HepG2 (cell line): ENCODE data around the gene CRNKL1. TPM values are rescaled to one million over a fixed set of nuclear protein-coding genes. Genes with fewer than 3 reads are reported as not detected.

Source experiments
- ATAC-seq: fragments of 200-7000 bp; cut with Tn5 transposase; 3 replicates; pipeline ENCODE4 v1.9.1; 2020; ENCODE audit warnings: mild to moderate bottlenecking, moderate library complexity
- BruUV-seq: library from RNA; stranded (reverse); fragments of 400-500 nt; replicated peaks from 2 replicates; lab custom pipeline; 2021; lab: Mats Ljungman, UMichigan
- CTCF ChIA-PET: fragments of 300-600 bp; formaldehyde crosslinking; extraction: SDS; loops from one replicate; lab custom pipeline; 2021; ENCODE audit warnings: low total read pairs, inconsistent platforms, low intra/inter-chr PET ratio; lab: Yijun Ruan, JAX
- POLR2A ChIA-PET: fragments of 350-600 bp; sonication (Branson Sonifier 250); formaldehyde crosslinking; loops from one replicate; lab custom pipeline; 2020; ENCODE audit warnings: antibody characterized with exemption, inconsistent platforms; lab: Yijun Ruan, JAX
- DNase-seq: peaks from one replicate; pipeline ENCODE4 v3.0.0-alpha.2; 2015; ENCODE audit warnings: low spot score
- FAIRE-seq: peaks from 3 replicates; lab custom pipeline; 2011; peaks lifted over from hg19 to GRCh38; lab: Jason Lieb, UNC
- H2AFZ ChIP-seq: one replicate; pipeline ENCODE4 v1.6.1; 2011; ENCODE audit warnings: low read length, inconsistent platforms
- H3K27ac ChIP-seq: fragments of 300-600 bp; 3 replicates; pipeline ENCODE4 v1.8.0; 2011; ENCODE audit warnings: mixed run types, mild to moderate bottlenecking, mixed read lengths, low read length, inconsistent platforms; ENCODE audit not compliant: insufficient read depth; ENCODE audit errors: extremely low read length
- H3K27me3 ChIP-seq, 2 experiments: fragments of 200-600 bp in 1 of 2; 2 replicates in 1 of 2; 3 replicates in 1 of 2; pipeline versions ENCODE4 v1.6.0 to v1.8.0; 2011; ENCODE audit warnings: low read length in 2 of 2, mild to moderate bottlenecking in 2 of 2, moderate library complexity in 2 of 2, inconsistent platforms in 1 of 2; ENCODE audit not compliant: insufficient read depth in 2 of 2, control insufficient read depth in 1 of 2
- H3K36me3 ChIP-seq, 2 experiments: fragments of 200-600 bp in 1 of 2; replicated peaks in 1 of 2; 2 replicates in 1 of 2; 3 replicates in 1 of 2; pipeline versions ENCODE4 v1.5.1 to v1.8.0; 2011; ENCODE audit warnings: low read length in 2 of 2, inconsistent platforms in 1 of 2; ENCODE audit not compliant: insufficient read depth in 2 of 2, control insufficient read depth in 1 of 2
- H3K4me1 ChIP-seq: 2 replicates; pipeline ENCODE4 v1.5.1; 2012; ENCODE audit warnings: low read length, inconsistent platforms; ENCODE audit not compliant: insufficient read depth
- H3K4me2 ChIP-seq: 2 replicates; pipeline ENCODE4 v1.6.0; 2011; ENCODE audit warnings: low read depth, low read length, inconsistent platforms
- H3K4me3 ChIP-seq, 3 experiments: fragments of 200-600 bp in 1 of 3; sonication (generic), shearing (Covaris generic) in 1 of 3; replicated peaks in 1 of 3; 2 replicates each; pipeline ENCODE4 v1.5.1; 2011 to 2016; ENCODE audit warnings: low read length in 3 of 3, inconsistent platforms in 2 of 3, low read depth in 2 of 3, mild to moderate bottlenecking in 2 of 3, control low read depth in 1 of 3, mixed read lengths in 1 of 3; ENCODE audit not compliant: insufficient read depth in 1 of 3
- H3K79me2 ChIP-seq: one replicate; pipeline ENCODE4 v1.6.1; 2011; ENCODE audit warnings: low read length, inconsistent platforms; ENCODE audit not compliant: insufficient read depth
- H3K9ac ChIP-seq: 2 replicates; pipeline ENCODE4 v1.6.0; 2011; ENCODE audit warnings: mild to moderate bottlenecking, low read depth, low read length, inconsistent platforms; ENCODE audit not compliant: insufficient read depth
- H3K9me3 ChIP-seq: 2 replicates; pipeline ENCODE4 v1.5.1; 2012; ENCODE audit warnings: mild to moderate bottlenecking, low read length
- H4K20me1 ChIP-seq: 2 replicates; pipeline ENCODE4 v1.6.0; 2011; ENCODE audit warnings: inconsistent platforms, mild to moderate bottlenecking, low read length, moderate library complexity; ENCODE audit not compliant: insufficient read depth
- ATF1 ChIP-seq: IDR thresholded peaks from 2 replicates; pipeline ENCODE4 v1.6.1; 2016; ENCODE audit warnings: mild to moderate bottlenecking, control low read depth
- HNF4G ChIP-seq, 2 experiments: sonication (generic) in 1 of 2; formaldehyde crosslinking in 1 of 2; IDR thresholded peaks; 2 replicates each; pipeline versions ENCODE4 v1.4.0 to v1.6.1; 2011 to 2020; ENCODE audit warnings: borderline replicate concordance in 2 of 2, low read depth in 2 of 2, mild to moderate bottlenecking in 2 of 2, low read length in 1 of 2, missing genetic modification reagents in 1 of 2, moderate library complexity in 1 of 2
- JUN ChIP-seq: sonication (generic); formaldehyde crosslinking; IDR thresholded peaks from 2 replicates; pipeline ENCODE4 v1.4.0; 2020; ENCODE audit warnings: mild to moderate bottlenecking, missing genetic modification reagents
- KLF16 ChIP-seq, 2 experiments: sonication (generic) in 1 of 2; formaldehyde crosslinking in 1 of 2; IDR thresholded peaks; 2 replicates each; pipeline versions ENCODE4 v1.6.1 to v1.8.0; 2016 to 2023; ENCODE audit warnings: missing genetic modification reagents in 2 of 2, missing compliant biosample characterization in 1 of 2
- MATR3 ChIP-seq: sonication (generic); formaldehyde crosslinking; IDR thresholded peaks from 2 replicates; pipeline ENCODE4 v1.4.0; 2020; ENCODE audit warnings: missing genetic modification reagents
- MIER3 ChIP-seq: IDR thresholded peaks from 2 replicates; pipeline ENCODE4 v1.6.1; 2016; ENCODE audit warnings: missing compliant biosample characterization, borderline replicate concordance
- NCOA5 ChIP-seq: sonication (generic); formaldehyde crosslinking; IDR thresholded peaks from 2 replicates; pipeline ENCODE4 v1.4.0; 2020; ENCODE audit warnings: missing genetic modification reagents
- RFX3 ChIP-seq: IDR thresholded peaks from 2 replicates; pipeline ENCODE4 v1.6.1; 2016; ENCODE audit warnings: missing biosample characterization, missing genetic modification reagents
- TCF7 ChIP-seq: sonication (generic); IDR thresholded peaks from 2 replicates; pipeline ENCODE4 v1.6.1; 2016; ENCODE audit warnings: antibody characterized with exemption, low read depth
- ZFP90 ChIP-seq: sonication (generic); formaldehyde crosslinking; IDR thresholded peaks from 2 replicates; pipeline ENCODE4 v1.8.0; 2022; ENCODE audit warnings: missing genetic modification reagents, mild to moderate bottlenecking, inconsistent platforms, borderline replicate concordance
- ZIK1 ChIP-seq: sonication (generic); formaldehyde crosslinking; IDR thresholded peaks from 2 replicates; pipeline ENCODE4 v1.5.0; 2020; ENCODE audit warnings: mild to moderate bottlenecking, low read depth, missing genetic modification reagents, borderline replicate concordance
- ZNF256 ChIP-seq: sonication (generic); formaldehyde crosslinking; conservative IDR thresholded peaks from 2 replicates; pipeline ENCODE4 v1.4.0; 2020; ENCODE audit warnings: missing genetic modification reagents
- WGBS: methylation state at CpG from one replicate; pipeline ENCODE4 v1.1.6; 2017; ENCODE audit warnings: low lambda C conversion rate; 5-methylcytosine and 5-hydroxymethylcytosine counted together
- in situ Hi-C: cut with HindIII; loops from 2 replicates; pipeline ENCODE4 v1.10.0; 2017; ENCODE audit warnings: low pct_unique_long_range_greater_than_20kb; ENCODE audit not compliant: extremely low pct_ligation_motif_present
- intact Hi-C: fragments of 100-400 bp; cut with micrococcal nuclease; formaldehyde crosslinking; loops from one replicate; pipeline ENCODE4 v1.10.0; 2022; ENCODE audit not compliant: unreplicated experiment
- polyA plus RNA-seq, 8 experiments: library from polyadenylated mRNA; depleted of rRNA in 3 of 8; stranded (reverse) in 7 of 8; unstranded in 1 of 8; fragments of >200 nt; fragmentation: Illumina TruSeq in 4 of 8; extraction: Trizol in 4 of 8; gene quantifications; 2 replicates each; pipeline versions ENCODE4 v1.2.1 to v1.2.3, GENCODE V29; 2011 to 2016; ENCODE audit warnings: low read depth in 4 of 8, missing spikeins in 1 of 8, mixed read lengths in 1 of 8; ENCODE audit not compliant: insufficient read depth in 1 of 8
- total RNA-seq, 5 experiments: library from RNA; depleted of rRNA; stranded (reverse); fragments of >200 nt; fragmentation: Illumina TruSeq; extraction: Trizol; gene quantifications; 2 replicates each; pipeline ENCODE4 v1.2.3, GENCODE V29; 2016; ENCODE audit warnings: low read depth in 1 of 5
- TF ChIP-seq, protein P1 (sequence below): IDR thresholded peaks from 2 replicates; pipeline ENCODE4 v1.6.1; 2016; ENCODE audit warnings: missing biosample characterization, missing genetic modification reagents, low read depth
- TF ChIP-seq, protein P2 (sequence below): sonication (generic); formaldehyde crosslinking; IDR thresholded peaks from 2 replicates; pipeline ENCODE4 v1.4.0; 2020; ENCODE audit warnings: missing genetic modification reagents
- TF ChIP-seq, protein P3 (sequence below): sonication (generic); formaldehyde crosslinking; IDR thresholded peaks from 2 replicates; pipeline ENCODE4 v1.8.0; 2022; ENCODE audit warnings: mild to moderate bottlenecking, missing genetic modification reagents, borderline replicate concordance
- TF ChIP-seq, protein P4 (sequence below): sonication (generic); formaldehyde crosslinking; IDR thresholded peaks from 2 replicates; pipeline ENCODE4 v1.4.0; 2020; ENCODE audit warnings: missing genetic modification reagents, low read depth, mild to moderate bottlenecking, borderline replicate concordance

CRNKL1 gene
- total and polyA plus RNA-seq, 2 of the 13 experiments (the other 11 are each of a cell fraction or from before 2014, with no cell fraction given): 12.3 to 64.5 TPM

DNA sequence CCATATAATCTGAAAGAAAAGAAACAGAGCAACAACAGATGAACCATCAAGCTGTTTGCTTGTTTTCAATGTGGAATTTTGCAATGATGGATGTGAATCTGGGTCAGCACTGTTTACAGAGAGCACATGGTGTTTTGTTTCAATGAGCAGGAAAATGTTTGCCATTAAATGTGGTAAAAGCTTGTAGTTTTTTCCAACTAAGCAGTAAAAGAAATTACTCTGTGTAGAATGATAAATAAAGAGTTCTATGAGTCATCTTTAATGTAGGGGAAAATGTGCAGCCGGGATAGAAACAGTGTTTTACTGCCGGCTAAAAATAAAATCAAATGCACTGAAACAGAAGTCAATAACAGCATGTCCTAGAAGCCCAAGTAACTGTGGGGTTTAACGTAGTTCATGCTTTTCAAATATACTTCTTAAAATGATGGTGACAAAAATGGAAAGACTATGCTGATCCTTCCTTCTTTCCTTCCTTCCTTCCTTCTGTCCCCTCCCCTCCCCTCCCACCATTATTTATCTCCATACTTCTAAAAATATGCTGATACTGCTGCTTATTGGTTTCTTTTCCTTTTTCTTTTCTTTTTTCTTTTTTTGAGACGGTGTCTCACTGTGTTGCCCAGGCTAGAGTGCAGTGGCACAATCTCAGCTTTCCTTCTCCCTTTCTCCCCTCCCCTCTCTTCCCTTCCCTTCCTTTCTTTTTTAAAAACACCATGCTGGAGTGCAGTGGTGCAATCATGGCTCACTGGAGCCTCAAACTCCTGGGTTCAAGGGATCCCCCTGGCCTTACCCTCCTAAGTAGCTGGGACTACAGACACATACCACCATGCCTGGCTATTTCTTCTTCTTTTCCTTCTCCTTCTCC, 41.4 kb downstream of the CRNKL1 start:
- Histone ChIP-seq H2AFZ (peak overlapping the region; percentile 18), H3K36me3 (no peaks in the 10 kb centered on the region), H3K4me2 (peak overlapping the region; percentile 89), H3K79me2 (no peaks in the 10 kb centered on the region), H3K27ac (peak overlapping the region; percentile 58), H3K4me3 (peak overlapping the region in 2 of 3 experiments; percentile 11 to 30; a peak in 2 of 6 replicates), H4K20me1 (no peaks in the 10 kb centered on the region), H3K9me3 (no peaks in the 10 kb centered on the region), H3K4me1 (peaks cover 69% of the 10 kb centered on the region), H3K27me3 (no peaks in the 10 kb centered on the region), H3K9ac (peak overlapping the region; percentile 36)
- in situ Hi-C loops: no loop called here
- peak; percentile 36 for FAIRE-seq
- BruUV-seq: no TSS peak
- peak; percentile 91 for DNase-seq
- ATAC-seq: peak; percentile 82
- ChIA-PET POLR2A (interaction anchor here (1.1 to 2.1 kb wide), 7 partner anchors 8 to 252 kb away, joined by 3 to 11 read pairs (median 6); partner anchors contain the start of genes CFAP61, CRNKL1 and RIN2), CTCF (interaction anchor here (0.9 kb wide), 1 partner anchor 77 kb away, joined by 3 read pairs; no protein-coding TSS in a partner anchor)
- intact Hi-C loops: loop anchor here (2.0 kb wide), 1 partner anchor 130 kb away; no protein-coding TSS in a partner anchor
- WGBS: 14% methylated on average over 4 of the region's 4 CpGs
- TF ChIP-seq, protein P1, sequence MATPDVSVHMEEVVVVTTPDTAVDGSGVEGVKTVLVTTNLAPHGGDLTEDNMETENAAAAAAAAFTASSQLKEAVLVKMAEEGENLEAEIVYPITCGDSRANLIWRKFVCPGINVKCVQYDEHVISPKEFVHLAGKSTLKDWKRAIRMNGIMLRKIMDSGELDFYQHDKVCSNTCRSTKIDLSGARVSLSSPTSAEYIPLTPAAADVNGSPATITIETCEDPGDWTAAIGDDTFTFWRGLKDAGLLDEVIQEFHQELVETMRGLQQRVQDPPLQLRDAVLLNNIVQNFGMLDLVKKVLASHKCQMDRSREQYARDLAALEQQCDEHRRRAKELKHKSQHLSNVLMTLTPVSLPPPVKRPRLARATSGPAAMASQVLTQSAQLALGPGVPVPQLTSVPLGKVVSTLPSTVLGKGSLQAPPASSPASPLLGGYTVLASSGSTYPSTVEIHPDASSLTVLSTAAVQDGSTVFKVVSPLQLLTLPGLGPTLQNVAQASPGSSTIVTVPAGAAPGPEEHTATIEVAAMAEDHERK (CRISPR knock-in tag): no peak
- TF ChIP-seq HNF4G (IDR thresholded peaks at IDR 0.05; ENCODE audit: borderline replicate concordance, low read depth, low read length) (no peak; the same call in 1 of the 2 replicates), HNF4G (CRISPR knock-in tag; IDR thresholded peaks at IDR 0.05; ENCODE audit: borderline replicate concordance, low read depth) (no peak), ATF1 (CRISPR knock-in tag) (0 out of 2 replicates have a peak, but pooled peaks have one; percentile 25), RFX3 (CRISPR knock-in tag) (no peak), MIER3 (CRISPR knock-in tag) (peak; percentile 71; the same call in 1 of the 2 replicates), ZFP90 (no peak), MATR3 (no peak), NCOA5 (CRISPR knock-in tag) (no peak), KLF16 (CRISPR knock-in tag; IDR thresholded peaks at IDR 0.05) (peak in 1 of 2 experiments; percentile 82; a peak in 1 of 4 replicates), TCF7 (peak; percentile 63; the same call in 1 of the 2 replicates), JUN (CRISPR knock-in tag) (no peak; the same call in 1 of the 2 replicates), ZIK1 (CRISPR knock-in tag) (no peak), ZNF256 (no peak)
- TF ChIP-seq, protein P2, sequence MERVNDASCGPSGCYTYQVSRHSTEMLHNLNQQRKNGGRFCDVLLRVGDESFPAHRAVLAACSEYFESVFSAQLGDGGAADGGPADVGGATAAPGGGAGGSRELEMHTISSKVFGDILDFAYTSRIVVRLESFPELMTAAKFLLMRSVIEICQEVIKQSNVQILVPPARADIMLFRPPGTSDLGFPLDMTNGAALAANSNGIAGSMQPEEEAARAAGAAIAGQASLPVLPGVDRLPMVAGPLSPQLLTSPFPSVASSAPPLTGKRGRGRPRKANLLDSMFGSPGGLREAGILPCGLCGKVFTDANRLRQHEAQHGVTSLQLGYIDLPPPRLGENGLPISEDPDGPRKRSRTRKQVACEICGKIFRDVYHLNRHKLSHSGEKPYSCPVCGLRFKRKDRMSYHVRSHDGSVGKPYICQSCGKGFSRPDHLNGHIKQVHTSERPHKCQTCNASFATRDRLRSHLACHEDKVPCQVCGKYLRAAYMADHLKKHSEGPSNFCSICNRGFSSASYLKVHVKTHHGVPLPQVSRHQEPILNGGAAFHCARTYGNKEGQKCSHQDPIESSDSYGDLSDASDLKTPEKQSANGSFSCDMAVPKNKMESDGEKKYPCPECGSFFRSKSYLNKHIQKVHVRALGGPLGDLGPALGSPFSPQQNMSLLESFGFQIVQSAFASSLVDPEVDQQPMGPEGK (CRISPR knock-in tag): no peak
- TF ChIP-seq, protein P3, sequence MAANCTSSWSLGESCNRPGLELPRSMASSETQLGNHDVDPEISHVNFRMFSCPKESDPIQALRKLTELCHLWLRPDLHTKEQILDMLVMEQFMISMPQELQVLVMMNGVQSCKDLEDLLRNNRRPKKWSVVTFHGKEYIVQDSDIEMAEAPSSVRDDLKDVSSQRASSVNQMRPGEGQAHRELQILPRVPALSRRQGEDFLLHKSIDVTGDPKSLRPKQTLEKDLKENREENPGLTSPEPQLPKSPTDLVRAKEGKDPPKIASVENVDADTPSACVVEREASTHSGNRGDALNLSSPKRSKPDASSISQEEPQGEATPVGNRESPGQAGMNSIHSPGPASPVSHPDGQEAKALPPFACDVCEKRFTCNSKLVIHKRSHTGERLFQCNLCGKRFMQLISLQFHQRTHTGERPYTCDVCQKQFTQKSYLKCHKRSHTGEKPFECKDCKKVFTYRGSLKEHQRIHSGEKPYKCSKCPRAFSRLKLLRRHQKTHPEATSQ (CRISPR knock-in tag): no peak
- TF ChIP-seq, protein P4, sequence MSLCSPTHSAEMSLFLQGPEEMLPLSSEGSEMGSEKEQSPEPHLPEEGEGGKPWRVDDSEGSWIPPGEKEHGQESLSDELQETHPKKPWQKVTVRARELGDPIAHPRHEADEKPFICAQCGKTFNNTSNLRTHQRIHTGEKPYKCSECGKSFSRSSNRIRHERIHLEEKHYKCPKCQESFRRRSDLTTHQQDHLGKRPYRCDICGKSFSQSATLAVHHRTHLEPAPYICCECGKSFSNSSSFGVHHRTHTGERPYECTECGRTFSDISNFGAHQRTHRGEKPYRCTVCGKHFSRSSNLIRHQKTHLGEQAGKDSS (CRISPR knock-in tag): no peak
